Measurements from ENCODE around the gene AGPS.

DNA sequence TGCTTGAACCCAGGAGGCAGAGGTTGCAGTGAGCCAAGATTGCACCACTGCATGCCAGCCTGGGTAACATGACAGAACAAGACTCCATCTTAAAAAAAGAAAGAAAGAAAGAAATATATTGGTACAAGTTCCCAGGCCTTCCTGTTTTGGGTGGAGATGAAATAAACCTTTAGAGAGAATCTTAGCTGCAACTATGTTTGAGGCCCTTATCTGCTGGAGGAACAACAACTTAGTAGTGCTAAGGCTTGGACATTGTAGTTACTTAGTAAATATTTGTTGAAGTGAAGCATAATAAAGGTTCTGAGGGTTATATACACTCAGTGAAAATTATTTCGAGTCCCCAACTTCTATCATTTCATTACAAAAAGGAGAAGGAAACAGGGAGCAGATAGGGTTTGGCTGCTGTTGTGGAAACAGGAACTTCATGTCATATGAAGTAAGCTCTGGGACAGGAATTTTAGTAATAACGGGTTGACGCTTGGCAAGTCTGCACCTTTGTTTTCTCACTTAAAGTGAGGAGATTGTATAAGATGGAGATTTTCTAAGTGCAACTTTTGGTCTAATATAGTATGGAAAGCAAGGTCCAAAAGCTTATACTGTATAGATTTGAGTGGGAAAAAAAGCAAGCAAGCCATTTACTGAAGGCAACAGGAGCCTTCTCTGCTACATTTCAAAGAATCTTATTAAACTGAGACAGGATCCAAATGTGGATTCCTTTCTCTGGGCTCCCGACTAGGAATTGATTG is 40.0 kb upstream of the AGPS start:
- TF ChIP-seq POLR2AphosphoS5 (IDR thresholded peaks at IDR 0.05; ENCODE audit: borderline replicate concordance, low read depth, low read length) (no peak), EZH2 (IDR thresholded peaks at IDR 0.05) (no peak)
